HepG2 (cell line): ENCODE data around the gene TBC1D14. TPM values are rescaled to one million over a fixed set of nuclear protein-coding genes. Genes with fewer than 3 reads are reported as not detected.

Experiments
- ADNP ChIP-seq: sonication (generic); formaldehyde crosslinking; IDR thresholded peaks from 2 replicates; pipeline ENCODE4 v1.4.0; 2020; ENCODE audit warnings: missing genetic modification reagents
- ATRX ChIP-seq: sonication (generic); formaldehyde crosslinking; IDR thresholded peaks from 2 replicates; pipeline ENCODE4 v1.4.0; 2020; ENCODE audit warnings: missing genetic modification reagents, borderline replicate concordance
- CERS6 ChIP-seq: sonication (generic); formaldehyde crosslinking; IDR thresholded peaks from 2 replicates; pipeline ENCODE4 v1.5.0; 2020; ENCODE audit warnings: missing genetic modification reagents
- FOXP1 ChIP-seq, 2 experiments: fragments of 450-650 bp in 1 of 2; IDR thresholded peaks; 2 replicates each; pipeline ENCODE4 v1.6.1; 2017 to 2018; ENCODE audit warnings: antibody characterized with exemption in 1 of 2
- HNF1A ChIP-seq, 2 experiments: sonication (generic) in 1 of 2; formaldehyde crosslinking in 1 of 2; IDR thresholded peaks; 2 replicates each; pipeline versions ENCODE4 v1.4.0 to v1.6.1; 2016 to 2020; ENCODE audit warnings: borderline replicate concordance in 1 of 2, low read depth in 1 of 2, mild to moderate bottlenecking in 1 of 2, missing genetic modification reagents in 1 of 2
- IRF2 ChIP-seq: IDR thresholded peaks from 2 replicates; pipeline ENCODE4 v1.6.1; 2018; ENCODE audit warnings: missing genetic modification reagents, missing compliant biosample characterization
- JUN ChIP-seq: sonication (generic); formaldehyde crosslinking; IDR thresholded peaks from 2 replicates; pipeline ENCODE4 v1.4.0; 2020; ENCODE audit warnings: mild to moderate bottlenecking, missing genetic modification reagents
- JUND ChIP-seq: sonication (generic); formaldehyde crosslinking; IDR thresholded peaks from 2 replicates; pipeline ENCODE4 v1.8.0; 2022; ENCODE audit warnings: mild to moderate bottlenecking, missing genetic modification reagents
- MAFK ChIP-seq, 2 experiments: IDR thresholded peaks in 1 of 2; conservative IDR thresholded peaks in 1 of 2; 2 replicates each; pipeline ENCODE4 v1.6.1; 2011; ENCODE audit warnings: improper control_type of control experiment in 2 of 2, low read length in 2 of 2
- MTF1 ChIP-seq: sonication (generic); formaldehyde crosslinking; IDR thresholded peaks from 2 replicates; pipeline ENCODE4 v1.5.0; 2020; ENCODE audit warnings: missing genetic modification reagents
- MTF2 ChIP-seq: sonication (generic); formaldehyde crosslinking; IDR thresholded peaks from 2 replicates; pipeline ENCODE4 v1.5.0; 2020; ENCODE audit warnings: missing genetic modification reagents, borderline replicate concordance
- NFRKB ChIP-seq: fragments of 450-650 bp; IDR thresholded peaks from 2 replicates; pipeline ENCODE4 v1.6.1; 2017
- SETDB1 ChIP-seq: sonication (generic); formaldehyde crosslinking; IDR thresholded peaks from 2 replicates; pipeline ENCODE4 v1.5.1; 2020; ENCODE audit warnings: missing genetic modification reagents, mild to moderate bottlenecking, borderline replicate concordance
- THYN1 ChIP-seq: sonication (generic); formaldehyde crosslinking; IDR thresholded peaks from 2 replicates; pipeline ENCODE4 v1.8.1; 2023; ENCODE audit warnings: low read depth, mild to moderate bottlenecking, moderate library complexity, missing genetic modification reagents, borderline replicate concordance
- ZFP1 ChIP-seq: IDR thresholded peaks from 2 replicates; pipeline ENCODE4 v1.6.1; 2016
- ZNF263 ChIP-seq: sonication (generic); formaldehyde crosslinking; IDR thresholded peaks from 2 replicates; pipeline ENCODE4 v1.4.0; 2020; ENCODE audit warnings: missing genetic modification reagents
- ZNF329 ChIP-seq: sonication (generic); formaldehyde crosslinking; IDR thresholded peaks from 2 replicates; pipeline ENCODE4 v1.9.0; 2021; ENCODE audit warnings: low read depth, mild to moderate bottlenecking, missing genetic modification reagents
- ZNF484 ChIP-seq: sonication (generic); formaldehyde crosslinking; IDR thresholded peaks from 2 replicates; pipeline ENCODE4 v1.5.1; 2020; ENCODE audit warnings: mild to moderate bottlenecking, low read depth, missing genetic modification reagents, borderline replicate concordance
- ZNF605 ChIP-seq: sonication (generic); formaldehyde crosslinking; IDR thresholded peaks from 2 replicates; pipeline ENCODE4 v1.8.0; 2022; ENCODE audit warnings: mild to moderate bottlenecking, missing genetic modification reagents
- ZNF629 ChIP-seq: sonication (generic); formaldehyde crosslinking; conservative IDR thresholded peaks from 2 replicates; pipeline ENCODE4 v1.5.0; 2020; ENCODE audit warnings: missing genetic modification reagents
- polyA plus RNA-seq, 8 experiments: library from polyadenylated mRNA; depleted of rRNA in 3 of 8; stranded (reverse) in 7 of 8; unstranded in 1 of 8; fragments of >200 nt; fragmentation: Illumina TruSeq in 4 of 8; extraction: Trizol in 4 of 8; gene quantifications; 2 replicates each; pipeline versions ENCODE4 v1.2.1 to v1.2.3, GENCODE V29; 2011 to 2016; ENCODE audit warnings: low read depth in 4 of 8, missing spikeins in 1 of 8, mixed read lengths in 1 of 8; ENCODE audit not compliant: insufficient read depth in 1 of 8
- total RNA-seq, 5 experiments: library from RNA; depleted of rRNA; stranded (reverse); fragments of >200 nt; fragmentation: Illumina TruSeq; extraction: Trizol; gene quantifications; 2 replicates each; pipeline ENCODE4 v1.2.3, GENCODE V29; 2016; ENCODE audit warnings: low read depth in 1 of 5
- TF ChIP-seq, protein P1 (sequence below): sonication (generic); formaldehyde crosslinking; IDR thresholded peaks from 2 replicates; pipeline ENCODE4 v1.5.1; 2020; ENCODE audit warnings: mild to moderate bottlenecking, missing genetic modification reagents

TBC1D14 gene
- total and polyA plus RNA-seq, 2 of the 13 experiments (the other 11 are each of a cell fraction or from before 2014, with no cell fraction given): 29.5 to 46.5 TPM

DNA sequence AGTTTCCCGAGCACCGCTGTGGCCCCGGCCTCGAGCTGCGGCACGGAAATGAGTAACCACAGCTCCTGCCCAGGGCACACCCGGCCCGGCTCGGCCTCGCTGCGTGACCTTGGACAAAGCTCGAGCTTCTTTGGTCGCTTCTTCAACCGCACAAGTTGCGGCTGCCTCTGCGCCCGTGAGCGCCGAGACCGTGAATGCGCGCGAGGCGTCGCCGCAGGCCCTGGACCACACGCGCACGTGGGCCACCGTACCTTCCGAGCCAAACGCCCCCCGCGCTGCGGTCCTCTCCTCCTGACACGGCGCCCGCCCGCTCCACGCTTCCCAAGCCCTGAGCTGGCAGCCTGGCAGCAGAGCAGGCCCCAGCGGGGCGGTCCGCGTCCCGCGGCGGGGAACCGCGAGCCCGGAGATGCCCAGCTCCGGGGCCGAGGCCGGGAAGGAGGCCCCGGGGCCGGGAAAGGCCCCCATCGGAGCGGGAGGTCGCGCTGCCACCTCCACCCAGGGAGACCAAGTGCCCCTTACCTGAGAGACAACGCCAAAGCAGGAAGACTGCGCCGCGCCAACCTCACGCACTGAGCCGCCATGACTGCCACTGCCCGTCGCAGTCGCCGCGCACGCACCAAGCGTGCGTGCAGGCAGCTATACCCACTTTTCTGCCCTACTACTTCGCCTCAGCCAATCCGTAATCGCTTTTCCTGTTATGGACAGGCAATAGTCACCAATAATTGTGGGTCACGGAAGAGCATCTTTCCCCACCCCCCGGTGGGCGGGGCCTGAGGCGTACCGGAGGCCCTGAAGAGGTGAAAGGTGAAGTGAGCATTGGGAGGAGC is 158.0 kb downstream of the TBC1D14 start, which contains the start of gene GRPEL1 (continued):
- TF ChIP-seq FOXP1 (IDR thresholded peaks at IDR 0.05) (no peak), FOXP1 (CRISPR knock-in tag; IDR thresholded peaks at IDR 0.05) (no peak), JUND (CRISPR knock-in tag) (no peak), THYN1 (no peak), HNF1A (IDR thresholded peaks at IDR 0.05; ENCODE audit: low read depth) (no peak), HNF1A (CRISPR knock-in tag; IDR thresholded peaks at IDR 0.05; ENCODE audit: borderline replicate concordance) (peak; percentile 69), ZNF263 (CRISPR knock-in tag) (no peak), NFRKB (no peak), MAFK (conservative IDR thresholded peaks at IDR 0.05 in 1 of 2, IDR thresholded peaks at IDR 0.05 in 1 of 2; ENCODE audit: low read length in 2 of 2) (no peak), ATRX (CRISPR knock-in tag) (no peak), ZNF329 (CRISPR knock-in tag) (0 out of 2 replicates have a peak, but pooled peaks have one; percentile 57), CERS6 (peak; percentile 57; the same call in 1 of the 2 replicates), ADNP (CRISPR knock-in tag) (no peak), MTF2 (peak; percentile 11; the same call in 1 of the 2 replicates), SETDB1 (CRISPR knock-in tag) (no peak), ZNF629 (CRISPR knock-in tag) (peak; percentile 26; the same call in 1 of the 2 replicates), ZNF484 (CRISPR knock-in tag) (no peak), ZFP1 (no peak), JUN (CRISPR knock-in tag) (peak; percentile 69), ZNF605 (CRISPR knock-in tag) (no peak), MTF1 (no peak), IRF2 (CRISPR knock-in tag) (no peak; the same call in 1 of the 2 replicates)
- TF ChIP-seq, protein P1, sequence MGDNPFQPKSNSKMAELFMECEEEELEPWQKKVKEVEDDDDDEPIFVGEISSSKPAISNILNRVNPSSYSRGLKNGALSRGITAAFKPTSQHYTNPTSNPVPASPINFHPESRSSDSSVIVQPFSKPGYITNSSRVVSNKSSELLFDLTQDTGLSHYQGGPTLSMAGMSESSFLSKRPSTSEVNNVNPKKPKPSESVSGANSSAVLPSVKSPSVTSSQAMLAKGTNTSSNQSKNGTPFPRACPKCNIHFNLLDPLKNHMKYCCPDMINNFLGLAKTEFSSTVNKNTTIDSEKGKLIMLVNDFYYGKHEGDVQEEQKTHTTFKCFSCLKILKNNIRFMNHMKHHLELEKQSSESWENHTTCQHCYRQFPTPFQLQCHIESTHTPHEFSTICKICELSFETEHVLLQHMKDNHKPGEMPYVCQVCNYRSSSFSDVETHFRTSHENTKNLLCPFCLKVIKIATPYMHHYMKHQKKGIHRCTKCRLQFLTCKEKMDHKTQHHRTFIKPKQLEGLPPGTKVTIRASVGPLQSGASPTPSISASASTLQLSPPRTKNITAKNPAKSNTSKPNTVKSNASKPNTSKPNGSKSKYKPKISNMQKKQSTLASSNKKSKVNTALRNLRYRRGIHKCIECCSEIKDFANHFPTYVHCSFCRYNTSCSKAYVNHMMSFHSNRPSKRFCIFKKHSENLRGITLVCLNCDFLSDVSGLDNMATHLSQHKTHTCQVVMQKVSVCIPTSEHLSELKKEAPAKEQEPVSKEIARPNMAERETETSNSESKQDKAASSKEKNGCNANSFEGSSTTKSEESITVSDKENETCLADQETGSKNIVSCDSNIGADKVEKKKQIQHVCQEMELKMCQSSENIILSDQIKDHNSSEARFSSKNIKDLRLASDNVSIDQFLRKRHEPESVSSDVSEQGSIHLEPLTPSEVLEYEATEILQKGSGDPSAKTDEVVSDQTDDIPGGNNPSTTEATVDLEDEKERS (CRISPR knock-in tag): no peak
